KMS-11 (cell line): Measurements from ENCODE around the gene ZNF865.

Experiments used
- H2AFZ ChIP-seq: fragments of 200-600 bp; sonication (generic); 2 replicates; pipeline ENCODE4 v1.6.1; 2016; ENCODE audit warnings: antibody characterized with exemption, mixed run types, low read depth
- H3K27ac ChIP-seq: fragments of 200-600 bp; sonication (generic); 2 replicates; pipeline ENCODE4 v1.6.1; 2016; ENCODE audit warnings: mild to moderate bottlenecking, mixed run types
- H3K27me3 ChIP-seq: fragments of 200-600 bp; sonication (generic); 2 replicates; pipeline ENCODE4 v1.6.1; 2017; ENCODE audit warnings: mild to moderate bottlenecking, low read depth, mixed run types, moderate library complexity; ENCODE audit not compliant: insufficient read depth
- H3K36me3 ChIP-seq: fragments of 200-600 bp; sonication (generic); 2 replicates; pipeline ENCODE4 v1.6.1; 2017; ENCODE audit warnings: mild to moderate bottlenecking, mixed run types; ENCODE audit not compliant: insufficient read depth
- H3K4me1 ChIP-seq: fragments of 200-600 bp; sonication (generic); 2 replicates; pipeline ENCODE4 v1.6.1; 2016; ENCODE audit warnings: mild to moderate bottlenecking, low read depth, mixed run types; ENCODE audit not compliant: poor library complexity, severe bottlenecking
- H3K4me2 ChIP-seq: fragments of 200-600 bp; sonication (generic); 2 replicates; pipeline ENCODE4 v1.7.0; 2016; ENCODE audit warnings: mild to moderate bottlenecking, mixed run types
- H3K4me3 ChIP-seq: fragments of 200-600 bp; sonication (generic); IDR thresholded peaks from 2 replicates; pipeline ENCODE4 v1.6.1; 2017; ENCODE audit warnings: low read depth, low read length, mixed read lengths; ENCODE audit not compliant: insufficient read depth
- H3K79me2 ChIP-seq: fragments of 200-600 bp; sonication (generic); 2 replicates; pipeline ENCODE4 v1.6.1; 2016; ENCODE audit warnings: low read depth, mixed run types; ENCODE audit not compliant: insufficient read depth
- H3K9ac ChIP-seq: fragments of 200-600 bp; sonication (generic); 2 replicates; pipeline ENCODE4 v1.6.1; 2016; ENCODE audit warnings: mild to moderate bottlenecking, mixed run types
- H4K20me1 ChIP-seq: fragments of 200-600 bp; sonication (generic); 2 replicates; pipeline ENCODE4 v1.6.1; 2016; ENCODE audit warnings: mild to moderate bottlenecking, mixed run types; ENCODE audit not compliant: insufficient read depth
- TF ChIP-seq, protein P1 (sequence below): fragments of 200-600 bp; sonication (generic); conservative IDR thresholded peaks from 2 replicates; pipeline ENCODE4 v1.6.1; 2017; ENCODE audit warnings: low read depth, mild to moderate bottlenecking, antibody characterized with exemption, low read length, moderate library complexity, mixed read lengths

The ZNF865 gene

GRCh38 chr19:55635334-55635717, 29.9 kb downstream of the ZNF865 start:
- TF ChIP-seq, protein P1, sequence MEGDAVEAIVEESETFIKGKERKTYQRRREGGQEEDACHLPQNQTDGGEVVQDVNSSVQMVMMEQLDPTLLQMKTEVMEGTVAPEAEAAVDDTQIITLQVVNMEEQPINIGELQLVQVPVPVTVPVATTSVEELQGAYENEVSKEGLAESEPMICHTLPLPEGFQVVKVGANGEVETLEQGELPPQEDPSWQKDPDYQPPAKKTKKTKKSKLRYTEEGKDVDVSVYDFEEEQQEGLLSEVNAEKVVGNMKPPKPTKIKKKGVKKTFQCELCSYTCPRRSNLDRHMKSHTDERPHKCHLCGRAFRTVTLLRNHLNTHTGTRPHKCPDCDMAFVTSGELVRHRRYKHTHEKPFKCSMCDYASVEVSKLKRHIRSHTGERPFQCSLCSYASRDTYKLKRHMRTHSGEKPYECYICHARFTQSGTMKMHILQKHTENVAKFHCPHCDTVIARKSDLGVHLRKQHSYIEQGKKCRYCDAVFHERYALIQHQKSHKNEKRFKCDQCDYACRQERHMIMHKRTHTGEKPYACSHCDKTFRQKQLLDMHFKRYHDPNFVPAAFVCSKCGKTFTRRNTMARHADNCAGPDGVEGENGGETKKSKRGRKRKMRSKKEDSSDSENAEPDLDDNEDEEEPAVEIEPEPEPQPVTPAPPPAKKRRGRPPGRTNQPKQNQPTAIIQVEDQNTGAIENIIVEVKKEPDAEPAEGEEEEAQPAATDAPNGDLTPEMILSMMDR: no peak
- H3K4me2 ChIP-seq: peak overlapping the region; percentile 97
- H3K36me3 ChIP-seq: no peaks in the 10 kb centered on the region
- H3K27me3 ChIP-seq: no peaks in the 10 kb centered on the region
- peaks cover 30% of the 10 kb centered on the region for H3K4me1 ChIP-seq
- peak overlapping the region; percentile 60 for H3K27ac ChIP-seq
- H4K20me1 ChIP-seq: no peaks in the 10 kb centered on the region
- peak overlapping the region; percentile 64 for H3K4me3 ChIP-seq
- no peak overlapping the region for H2AFZ ChIP-seq
- peaks cover 26% of the 10 kb centered on the region for H3K79me2 ChIP-seq
- H3K9ac ChIP-seq: peak overlapping the region; percentile 84

DNA sequence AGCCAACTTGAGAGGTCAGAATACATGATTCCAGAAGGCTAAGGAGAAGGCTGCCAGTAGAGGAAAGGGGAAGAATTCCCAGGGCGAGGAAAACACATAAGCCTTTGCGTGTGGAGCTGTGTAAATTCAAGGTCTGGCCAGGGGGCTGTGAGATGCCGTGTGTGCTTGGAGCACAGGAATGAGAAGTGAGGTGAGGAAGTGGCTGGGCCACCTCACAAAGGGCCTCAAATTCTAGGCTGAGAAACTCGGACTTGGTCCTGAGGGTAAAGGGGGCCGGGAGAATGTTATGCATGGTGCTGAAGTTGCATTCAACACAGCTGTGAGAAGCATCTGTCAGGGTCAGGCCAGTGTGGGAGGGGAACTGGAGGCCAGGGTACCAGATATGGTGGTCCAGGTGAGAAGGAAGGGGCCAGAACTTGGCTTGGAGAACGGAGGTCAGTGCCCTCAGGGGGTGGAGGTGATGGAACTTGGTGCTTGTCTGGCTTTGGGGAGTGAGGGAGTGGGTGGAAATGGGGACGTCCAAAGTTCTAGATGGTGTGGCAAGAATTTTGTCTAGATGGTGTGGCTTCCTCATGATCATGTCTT, 30.5 kb downstream of the ZNF865 start:
- Histone ChIP-seq H3K4me2 (peak overlapping the region; percentile 97), H3K4me3 (no peak overlapping the region), H3K27ac (no peak overlapping the region), H3K4me1 (peaks cover 30% of the 10 kb centered on the region), H3K27me3 (no peaks in the 10 kb centered on the region), H4K20me1 (no peaks in the 10 kb centered on the region), H2AFZ (no peak overlapping the region), H3K36me3 (no peaks in the 10 kb centered on the region), H3K9ac (no peak overlapping the region), H3K79me2 (peaks cover 26% of the 10 kb centered on the region)
- TF ChIP-seq, protein P1: no peak

GRCh38 chr19:55636723-55637122, 31.3 kb downstream of the ZNF865 start:
- H2AFZ ChIP-seq: no peak overlapping the region
- H4K20me1 ChIP-seq: no peaks in the 10 kb centered on the region
- H3K27me3 ChIP-seq: no peaks in the 10 kb centered on the region
- H3K36me3 ChIP-seq: no peaks in the 10 kb centered on the region
- TF ChIP-seq, protein P1: no peak
- H3K9ac ChIP-seq: no peak overlapping the region
- no peak overlapping the region; the same call in 1 of the 2 replicates for H3K4me2 ChIP-seq
- H3K27ac ChIP-seq: no peak overlapping the region
- peaks cover 26% of the 10 kb centered on the region for H3K79me2 ChIP-seq
- H3K4me1 ChIP-seq: peaks cover 27% of the 10 kb centered on the region
- H3K4me3 ChIP-seq: no peak overlapping the region

DNA sequence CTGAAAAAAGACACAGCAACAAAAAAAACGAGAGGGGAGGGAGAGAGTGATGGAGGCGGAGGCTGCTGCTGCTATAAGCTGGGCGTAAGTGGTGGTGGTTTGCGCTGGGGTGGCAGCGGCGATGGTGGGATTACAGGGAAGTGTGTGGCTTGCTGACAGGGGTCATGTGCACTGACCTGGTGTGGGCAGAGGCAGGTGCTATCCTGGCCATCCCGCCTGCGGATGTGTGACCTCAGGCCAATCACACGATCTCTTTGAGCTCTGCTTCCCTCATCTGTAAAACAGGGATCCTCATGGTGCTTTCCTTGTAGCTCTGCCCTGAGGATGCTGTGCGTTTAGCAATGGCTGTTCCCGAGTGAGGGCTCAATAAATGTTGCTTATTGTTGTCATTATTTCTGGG, 32.1 kb downstream of the ZNF865 start:
- Histone ChIP-seq H3K79me2 (peaks cover 32% of the 10 kb centered on the region), H3K27me3 (no peaks in the 10 kb centered on the region), H3K4me2 (no peak overlapping the region), H3K9ac (no peak overlapping the region), H3K4me1 (peaks cover 20% of the 10 kb centered on the region), H3K36me3 (no peaks in the 10 kb centered on the region), H3K27ac (no peak overlapping the region), H2AFZ (no peak overlapping the region), H3K4me3 (no peak overlapping the region), H4K20me1 (no peaks in the 10 kb centered on the region)
- TF ChIP-seq, protein P1: no peak
